CD4-positive, CD25-positive, alpha-beta regulatory T cell (primary cell): ENCODE data around the gene COL5A1. TPM values are rescaled to one million over a fixed set of nuclear protein-coding genes. Genes with fewer than 3 reads are reported as not detected.

Source experiments
- ATAC-seq, 2 donors: fragments of 150-1000 bp; cut with Tn5 transposase; one replicate each; pipeline ENCODE4 v1.10.0; 2021; ENCODE audit warnings: low read depth in 2 of 2, moderate number of reproducible peaks in 2 of 2, moderate library complexity in 1 of 2
- DNase-seq, 3 donors: peaks; one replicate each; pipeline versions ENCODE4 v3.0.0 to v3.0.0-alpha.2; 2012 to 2022; ENCODE audit warnings: mixed read lengths in 1 of 3
- H3K27ac ChIP-seq: one replicate; pipeline ENCODE4 v1.7.0; 2013; ENCODE audit warnings: mild to moderate bottlenecking, low read length; ENCODE audit not compliant: insufficient read depth, poor library complexity, severe bottlenecking
- H3K27me3 ChIP-seq: one replicate; pipeline ENCODE4 v1.7.0; 2013; ENCODE audit warnings: low read length; ENCODE audit not compliant: control insufficient read depth, insufficient read depth
- H3K36me3 ChIP-seq: one replicate; pipeline ENCODE4 v1.7.0; 2013; ENCODE audit warnings: mild to moderate bottlenecking, low read length, moderate library complexity; ENCODE audit not compliant: control insufficient read depth, insufficient read depth
- H3K4me1 ChIP-seq: 2 replicates; pipeline ENCODE4 v1.7.0; 2013; ENCODE audit warnings: mild to moderate bottlenecking, low read length; ENCODE audit not compliant: insufficient read depth, control insufficient read depth, poor library complexity, severe bottlenecking
- H3K4me3 ChIP-seq: one replicate; pipeline ENCODE4 v1.7.0; 2013; ENCODE audit warnings: low read depth, mild to moderate bottlenecking, low read length, moderate library complexity
- H3K9me3 ChIP-seq, 2 experiments: 1 replicate in 1 of 2; 2 replicates in 1 of 2; pipeline ENCODE4 v1.7.0; 2013; ENCODE audit warnings: low read length in 2 of 2, mild to moderate bottlenecking in 1 of 2, moderate library complexity in 1 of 2; ENCODE audit not compliant: control insufficient read depth in 2 of 2
- H3K27ac Mint-ChIP-seq, 3 donors: one replicate each; pipeline ENCODE4 v1.8.0; 2020 to 2022; ENCODE audit warnings: mild to moderate bottlenecking in 3 of 3, mixed read lengths in 3 of 3, moderate library complexity in 2 of 3
- H3K27me3 Mint-ChIP-seq: one replicate; pipeline ENCODE4 v1.8.0; 2022; ENCODE audit warnings: mild to moderate bottlenecking, mixed read lengths
- H3K36me3 Mint-ChIP-seq: one replicate; pipeline ENCODE4 v1.8.0; 2020; ENCODE audit warnings: mixed read lengths
- H3K4me1 Mint-ChIP-seq, 4 donors: one replicate each; pipeline ENCODE4 v1.8.0; 2020 to 2022; ENCODE audit warnings: mixed read lengths in 4 of 4, mild to moderate bottlenecking in 1 of 4
- H3K4me3 Mint-ChIP-seq, 4 donors: one replicate each; pipeline ENCODE4 v1.8.0; 2020 to 2022; ENCODE audit warnings: mild to moderate bottlenecking in 4 of 4, mixed read lengths in 4 of 4, moderate library complexity in 3 of 4
- H3K9me3 Mint-ChIP-seq, 7 donors: one replicate each; pipeline ENCODE4 v1.8.0; 2020 to 2022; ENCODE audit warnings: mixed read lengths in 7 of 7, mild to moderate bottlenecking in 3 of 7, moderate library complexity in 2 of 7
- polyA plus RNA-seq, 4 donors: library from polyadenylated mRNA; unstranded; fragments of 300-500 nt; fragmentation: Illumina TruSeq; gene quantifications; one replicate each; pipeline ENCODE4 v1.2.3, GENCODE V29; 2021
- total RNA-seq: library from RNA; stranded (reverse); gene quantifications from one replicate; pipeline ENCODE4 v1.2.3, GENCODE V29; 2022

COL5A1 gene
- total and polyA plus RNA-seq, 5 donors from 2014 or later, result 0.02 to 1.7 (median 0.10) TPM; not detected in 2

DNA sequence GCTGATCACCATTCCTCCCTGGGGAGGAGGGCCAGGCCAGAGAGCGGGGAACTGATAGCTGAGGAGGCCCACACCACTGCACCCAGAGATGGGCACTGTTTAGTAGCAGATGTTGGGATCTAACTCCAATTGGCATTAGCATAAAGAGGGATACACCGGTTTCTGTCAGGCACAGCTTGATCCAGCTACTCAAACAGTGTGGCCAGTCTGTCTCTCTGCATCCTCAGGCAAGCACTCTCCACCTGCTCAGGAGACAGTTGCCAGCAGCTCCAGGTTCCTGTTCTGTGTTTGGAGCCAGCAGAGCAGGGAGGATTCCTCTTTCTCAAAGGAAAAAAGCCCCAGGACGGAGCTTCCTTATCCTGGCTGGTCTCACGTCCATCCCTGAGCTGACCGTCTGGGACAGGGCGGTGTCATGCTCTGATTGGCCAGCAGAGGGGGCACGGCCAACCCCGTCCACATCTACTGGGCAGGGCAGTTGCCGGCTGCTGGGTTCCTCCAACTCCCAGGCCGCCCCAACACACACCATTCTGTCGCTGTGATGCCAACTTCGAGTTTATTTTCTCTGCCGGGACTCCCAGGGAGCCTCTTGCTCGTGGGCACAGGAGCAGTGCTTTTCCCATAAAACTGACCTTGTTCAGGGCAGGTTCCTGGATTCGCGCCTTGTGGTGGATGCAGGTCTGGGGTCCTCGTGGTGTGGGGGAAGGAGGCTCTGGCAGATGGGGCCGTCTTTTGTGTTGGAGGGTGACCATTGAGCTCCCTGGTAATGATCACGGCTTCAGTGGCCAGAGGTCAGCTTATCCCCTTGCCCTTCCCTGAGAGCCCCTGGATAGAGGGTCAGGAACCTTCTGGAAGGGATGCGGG lies 47.9 kb downstream of the COL5A1 start:
- H3K27ac Mint-ChIP-seq, result no peak overlapping the region
- no peak for ATAC-seq

DNA sequence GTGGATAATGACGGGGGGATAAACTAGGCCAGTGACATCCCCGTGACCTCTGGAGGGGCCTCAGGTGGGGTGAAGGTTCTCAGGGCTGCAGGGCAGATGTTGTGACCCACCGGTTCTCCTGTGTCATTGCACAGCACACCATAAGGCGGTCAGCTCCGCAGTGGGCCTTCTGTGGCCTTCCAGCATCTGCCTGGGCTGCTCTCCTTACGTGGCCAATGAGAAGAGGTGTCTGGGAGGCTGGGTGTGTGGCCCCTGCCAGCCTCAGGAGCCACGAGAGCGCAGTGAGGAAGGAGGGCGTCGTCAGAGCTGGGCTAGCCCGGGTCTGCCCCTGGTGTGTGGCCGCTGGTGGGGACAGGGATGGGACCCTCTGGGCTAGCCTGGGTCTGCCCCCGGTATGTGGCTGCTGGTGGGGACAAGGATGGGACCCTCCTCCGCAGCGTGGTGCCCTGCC lies 48.7 kb downstream of the COL5A1 start:
- ATAC-seq, result no peak
- Histone ChIP-seq H3K9me3 (no peaks in the 10 kb centered on the region), H3K27ac (no peak overlapping the region), H3K36me3 (no peaks in the 10 kb centered on the region), H3K27me3 (no peaks in the 10 kb centered on the region), H3K4me1 (peaks cover 3% of the 10 kb centered on the region), H3K4me3 (no peak overlapping the region)
- H3K9me3 Mint-ChIP-seq, result peaks cover 0 to 1% (median 0%) of the 10 kb centered on the region in 7 donors
- no peak overlapping the region for H3K27ac Mint-ChIP-seq
- no peak for DNase-seq
- no peaks in the 10 kb centered on the region for H3K36me3 Mint-ChIP-seq
- peaks cover 0 to 6% (median 3%) of the 10 kb centered on the region in 4 donors for H3K4me1 Mint-ChIP-seq
- H3K4me3 Mint-ChIP-seq, result no peak overlapping the region
- H3K27me3 Mint-ChIP-seq, result no peaks in the 10 kb centered on the region

More for the DNA sequence above, 47.9 kb downstream of the COL5A1 start:
- no peaks in the 10 kb centered on the region for H3K9me3 ChIP-seq
- H3K36me3 Mint-ChIP-seq, result no peaks in the 10 kb centered on the region
- DNase-seq, result no peak
- no peak overlapping the region for H3K27ac ChIP-seq
- no peak overlapping the region for H3K4me3 ChIP-seq
- H3K27me3 Mint-ChIP-seq, result no peaks in the 10 kb centered on the region
- peaks cover 0 to 1% (median 0%) of the 10 kb centered on the region in 7 donors for H3K9me3 Mint-ChIP-seq
- peaks cover 3% of the 10 kb centered on the region for H3K4me1 ChIP-seq
- H3K27me3 ChIP-seq, result no peaks in the 10 kb centered on the region
- H3K36me3 ChIP-seq, result no peaks in the 10 kb centered on the region
- peaks cover 0 to 6% (median 3%) of the 10 kb centered on the region in 4 donors for H3K4me1 Mint-ChIP-seq
- no peak overlapping the region for H3K4me3 Mint-ChIP-seq

DNA sequence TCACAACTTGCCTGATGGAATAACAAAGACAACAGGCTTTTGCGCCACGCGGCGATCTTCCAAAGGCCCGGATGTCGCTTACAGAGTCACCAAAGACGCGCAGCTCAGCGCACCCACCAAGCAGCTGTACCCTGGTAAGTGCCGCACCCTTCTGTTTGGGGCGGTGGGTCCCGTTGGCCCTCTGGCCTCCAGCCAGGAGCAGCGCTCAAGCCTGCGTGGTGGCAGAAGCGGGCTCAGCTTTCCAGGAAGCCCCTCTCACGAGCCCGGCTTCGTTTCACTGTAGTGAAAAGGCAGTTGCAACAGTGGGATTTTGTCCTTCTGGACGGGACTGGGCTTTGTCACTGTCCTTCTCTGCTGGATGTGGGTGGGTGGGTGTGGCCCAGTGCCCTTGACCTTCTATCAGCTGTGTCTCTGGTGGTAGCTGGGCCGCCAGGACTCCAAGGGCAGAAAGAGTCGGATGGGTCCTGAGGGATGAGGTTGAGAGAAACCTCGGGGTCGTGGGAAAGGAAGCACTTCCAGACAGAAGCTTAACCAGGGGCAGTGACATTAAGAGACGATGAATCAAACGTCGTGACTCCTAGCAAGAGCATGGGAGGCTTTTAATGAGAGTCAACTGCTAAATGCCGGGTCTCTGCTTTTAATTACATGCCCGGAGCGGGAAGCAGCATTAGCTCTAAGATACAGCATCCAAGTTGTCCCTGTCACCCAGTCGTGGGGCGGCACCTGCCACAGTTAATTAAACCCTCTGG lies 49.5 kb downstream of the COL5A1 start:
- ATAC-seq (no peak), DNase-seq (no peak)
- H3K27me3 Mint-ChIP-seq, result no peaks in the 10 kb centered on the region
- H3K36me3 Mint-ChIP-seq, result no peaks in the 10 kb centered on the region
- H3K9me3 Mint-ChIP-seq, result peaks cover 0 to 1% (median 0%) of the 10 kb centered on the region in 7 donors
- peaks cover 0 to 6% (median 3%) of the 10 kb centered on the region in 4 donors for H3K4me1 Mint-ChIP-seq
- no peak overlapping the region for H3K4me3 ChIP-seq
- no peaks in the 10 kb centered on the region for H3K27me3 ChIP-seq
- peaks cover 3% of the 10 kb centered on the region for H3K4me1 ChIP-seq
- H3K36me3 ChIP-seq, result no peaks in the 10 kb centered on the region
- peak overlapping the region in 1 of 4 donors; percentile 11 for H3K4me3 Mint-ChIP-seq
- H3K27ac ChIP-seq, result no peak overlapping the region
- no peaks in the 10 kb centered on the region for H3K9me3 ChIP-seq
- no peak overlapping the region for H3K27ac Mint-ChIP-seq

DNA sequence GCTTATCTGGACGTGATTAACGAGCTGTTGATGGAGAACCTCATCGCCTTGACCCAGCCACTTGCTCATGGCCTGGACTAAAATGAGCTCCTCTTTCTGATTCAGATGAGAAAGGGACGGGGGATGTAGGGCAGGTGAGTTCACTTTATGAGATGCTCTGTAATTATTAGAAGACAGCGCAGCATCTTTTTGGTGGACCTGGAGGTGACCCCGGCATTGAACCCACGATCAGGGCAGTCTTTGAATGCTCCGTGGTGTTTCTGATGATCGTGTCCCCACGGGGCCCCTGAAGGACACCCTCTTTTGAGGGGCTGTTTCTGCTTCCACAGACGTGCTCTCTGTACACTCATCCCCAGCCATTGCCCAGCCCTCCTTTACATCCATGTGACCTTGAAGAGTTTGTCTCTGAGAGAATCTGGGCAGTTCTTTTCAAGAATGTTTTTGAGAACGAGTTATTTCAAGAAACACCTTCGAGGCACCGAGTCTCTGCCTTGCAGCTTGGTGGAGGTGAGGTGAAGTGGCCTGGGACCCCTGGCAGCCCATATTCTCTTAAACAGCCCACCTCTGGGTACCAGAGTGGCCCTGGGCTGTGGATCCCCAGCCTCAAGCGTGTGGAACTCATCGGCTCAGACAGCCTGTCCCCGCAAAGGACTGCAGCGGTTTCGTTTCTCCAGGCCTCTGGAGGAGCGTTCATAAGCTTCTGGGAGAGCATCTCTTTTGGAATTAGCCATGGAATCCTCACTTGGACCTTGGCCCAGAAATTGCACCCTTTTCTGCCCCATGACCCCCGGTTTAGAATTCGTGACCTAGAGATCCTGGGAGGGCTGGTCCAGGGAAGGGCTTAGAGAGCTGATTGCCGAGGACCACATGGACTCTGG lies 50.3 kb downstream of the COL5A1 start:
- ATAC-seq, result no peak
- H3K4me3 Mint-ChIP-seq, result no peak overlapping the region
- H3K27ac Mint-ChIP-seq, result no peak overlapping the region
- peaks cover 0 to 1% (median 0%) of the 10 kb centered on the region in 7 donors for H3K9me3 Mint-ChIP-seq
- H3K27ac ChIP-seq, result no peak overlapping the region
- no peaks in the 10 kb centered on the region for H3K27me3 Mint-ChIP-seq
- H3K9me3 ChIP-seq, result no peaks in the 10 kb centered on the region
- no peaks in the 10 kb centered on the region for H3K36me3 Mint-ChIP-seq
- peaks cover 0 to 6% (median 3%) of the 10 kb centered on the region in 4 donors for H3K4me1 Mint-ChIP-seq
- H3K4me1 ChIP-seq, result peaks cover 3% of the 10 kb centered on the region
- H3K4me3 ChIP-seq, result no peak overlapping the region
- H3K36me3 ChIP-seq, result no peaks in the 10 kb centered on the region
- H3K27me3 ChIP-seq, result no peaks in the 10 kb centered on the region
- DNase-seq, result no peak

DNA sequence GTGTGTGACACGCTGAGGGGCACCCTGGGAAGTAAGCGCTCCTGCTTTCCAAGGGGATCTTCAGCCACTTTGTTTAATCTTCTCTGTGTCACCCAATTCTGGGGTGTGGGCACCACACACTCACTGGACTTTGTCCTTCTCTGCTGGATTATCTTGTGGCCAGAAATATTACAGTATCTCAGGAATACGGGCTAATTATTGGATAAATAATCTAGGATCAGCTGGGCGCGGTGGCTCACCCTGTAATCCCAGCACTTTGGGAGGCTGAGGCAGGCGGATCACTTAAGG lies 50.9 kb downstream of the COL5A1 start:
- H3K4me3 Mint-ChIP-seq, result no peak overlapping the region
- no peaks in the 10 kb centered on the region for H3K27me3 Mint-ChIP-seq
- no peak overlapping the region for H3K27ac Mint-ChIP-seq
- no peaks in the 10 kb centered on the region for H3K9me3 ChIP-seq
- peaks cover 0 to 6% (median 3%) of the 10 kb centered on the region in 4 donors for H3K4me1 Mint-ChIP-seq
- H3K36me3 Mint-ChIP-seq, result no peaks in the 10 kb centered on the region
- no peak overlapping the region for H3K4me3 ChIP-seq
- no peak overlapping the region for H3K27ac ChIP-seq
- no peak for DNase-seq
- no peaks in the 10 kb centered on the region for H3K9me3 Mint-ChIP-seq
- ATAC-seq, result no peak
- H3K27me3 ChIP-seq, result no peaks in the 10 kb centered on the region
- H3K4me1 ChIP-seq, result peaks cover 3% of the 10 kb centered on the region
- H3K36me3 ChIP-seq, result no peaks in the 10 kb centered on the region

DNA sequence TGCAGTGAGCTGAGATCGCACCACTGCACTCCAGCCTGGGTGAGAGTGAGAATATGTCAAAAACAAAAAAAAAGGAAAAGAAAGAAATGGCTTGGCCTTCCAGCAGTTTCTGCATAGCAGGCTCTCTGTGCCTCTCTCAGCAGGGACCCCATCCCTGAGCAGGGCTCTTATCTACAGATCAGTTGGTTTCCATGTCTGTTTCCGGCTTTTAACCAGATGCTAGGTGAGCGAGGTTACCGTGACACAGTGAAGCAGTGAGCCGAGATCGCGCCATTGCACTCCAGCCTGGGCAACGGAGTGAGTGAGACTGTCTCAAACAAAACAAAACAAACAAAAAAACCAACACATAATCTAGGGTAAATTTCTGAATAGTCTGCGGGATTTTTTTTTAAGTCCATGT lies 51.4 kb downstream of the COL5A1 start:
- H3K4me1 Mint-ChIP-seq, result peaks cover 0 to 6% (median 3%) of the 10 kb centered on the region in 4 donors
- ATAC-seq, result peak in 1 of 2 donors; percentile 26
- H3K27me3 Mint-ChIP-seq, result no peaks in the 10 kb centered on the region
- Histone ChIP-seq H3K4me3 (no peak overlapping the region), H3K9me3 (no peaks in the 10 kb centered on the region), H3K4me1 (peaks cover 3% of the 10 kb centered on the region), H3K27me3 (no peaks in the 10 kb centered on the region), H3K36me3 (no peaks in the 10 kb centered on the region), H3K27ac (no peak overlapping the region)
- DNase-seq, result peak in 1 of 3 donors; percentile 2
- no peak overlapping the region for H3K4me3 Mint-ChIP-seq
- H3K27ac Mint-ChIP-seq, result peak overlapping the region in 1 of 3 donors; percentile 35
- no peaks in the 10 kb centered on the region for H3K9me3 Mint-ChIP-seq
- no peaks in the 10 kb centered on the region for H3K36me3 Mint-ChIP-seq

DNA sequence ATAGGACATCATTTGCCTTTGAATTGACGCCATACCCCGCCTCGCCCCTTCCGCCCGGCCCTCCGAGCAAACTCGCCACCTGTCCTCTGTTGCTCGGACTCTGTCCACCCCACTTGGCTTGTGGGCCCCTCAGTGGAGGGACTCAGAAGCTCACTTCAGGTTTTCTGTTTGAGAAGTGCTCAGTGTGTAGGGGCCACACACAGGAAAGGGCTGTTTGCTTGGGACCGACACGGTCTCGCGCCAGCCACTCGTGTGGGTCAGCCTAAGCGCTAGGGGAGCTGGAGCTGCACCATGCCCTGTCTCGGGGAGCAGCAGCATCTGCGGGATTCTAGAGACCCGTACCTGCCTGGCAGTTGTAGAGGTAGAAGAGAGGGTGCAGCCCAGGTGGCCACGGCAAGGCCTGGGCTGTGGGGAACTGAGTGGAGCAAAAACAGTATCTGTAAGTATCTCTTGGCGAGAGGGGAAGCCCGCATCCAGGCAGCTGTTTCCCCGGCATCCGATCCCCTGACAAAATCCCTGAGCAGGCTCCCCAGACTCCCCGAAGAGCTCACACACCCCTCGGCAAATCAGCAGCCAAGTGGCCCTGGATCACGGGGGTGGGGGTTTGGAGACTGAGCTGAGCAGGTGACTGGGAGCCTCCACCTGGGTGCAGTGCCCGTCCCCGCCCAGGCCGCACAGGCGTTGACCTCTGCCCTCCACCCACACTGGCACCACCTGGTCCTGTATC lies 52.2 kb downstream of the COL5A1 start:
- Histone ChIP-seq H3K4me3 (no peak overlapping the region), H3K4me1 (peaks cover 3% of the 10 kb centered on the region), H3K36me3 (no peaks in the 10 kb centered on the region), H3K27ac (no peak overlapping the region), H3K9me3 (no peaks in the 10 kb centered on the region), H3K27me3 (no peaks in the 10 kb centered on the region)
- H3K36me3 Mint-ChIP-seq, result no peaks in the 10 kb centered on the region
- ATAC-seq (no peak), DNase-seq (no peak)
- H3K4me1 Mint-ChIP-seq, result peaks cover 0 to 6% (median 3%) of the 10 kb centered on the region in 4 donors
- no peaks in the 10 kb centered on the region for H3K9me3 Mint-ChIP-seq
- no peak overlapping the region for H3K4me3 Mint-ChIP-seq
- H3K27me3 Mint-ChIP-seq, result no peaks in the 10 kb centered on the region
- no peak overlapping the region for H3K27ac Mint-ChIP-seq
